ENCODE data around the gene ADAM17.

Gene ADAM17

DNA sequence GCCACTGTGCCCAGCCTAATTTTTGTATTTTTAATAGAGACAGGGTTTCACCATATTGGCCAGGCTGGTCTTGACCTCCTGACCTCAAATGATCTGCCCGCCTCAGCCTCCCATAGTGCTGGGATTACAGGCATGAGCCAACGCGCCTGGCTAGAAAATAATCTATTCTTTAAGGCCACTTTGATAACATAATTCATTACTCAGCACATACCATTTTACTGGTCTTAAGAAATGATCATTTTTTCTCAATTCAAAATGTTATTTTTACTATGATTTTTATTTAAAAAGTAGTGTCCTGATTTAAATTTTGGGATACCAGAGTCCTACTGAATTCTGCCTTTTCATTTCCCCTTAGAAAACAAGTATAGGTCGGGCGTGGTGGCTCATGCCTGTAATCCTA, 27.0 kb upstream of the ADAM17 start:
- no peak overlapping the region for H3K4me3 ChIP-seq (ENCODE audit: low read depth, low read length)
- no peak for TF ChIP-seq CTCF (conservative IDR thresholded peaks at IDR 0.05; ENCODE audit: low read depth, low read length)
- no peak for DNase-seq (ENCODE audit: low read depth)

- DNase-seq (ENCODE audit: low read depth): no peak
- H3K4me3 ChIP-seq (ENCODE audit: low read depth, low read length): no peak overlapping the region
- TF ChIP-seq CTCF (conservative IDR thresholded peaks at IDR 0.05; ENCODE audit: low read depth, low read length): no peak
Measured at GRCh38 chr2:9578467-9579235, 23.0 kb upstream of the ADAM17 start.

DNA sequence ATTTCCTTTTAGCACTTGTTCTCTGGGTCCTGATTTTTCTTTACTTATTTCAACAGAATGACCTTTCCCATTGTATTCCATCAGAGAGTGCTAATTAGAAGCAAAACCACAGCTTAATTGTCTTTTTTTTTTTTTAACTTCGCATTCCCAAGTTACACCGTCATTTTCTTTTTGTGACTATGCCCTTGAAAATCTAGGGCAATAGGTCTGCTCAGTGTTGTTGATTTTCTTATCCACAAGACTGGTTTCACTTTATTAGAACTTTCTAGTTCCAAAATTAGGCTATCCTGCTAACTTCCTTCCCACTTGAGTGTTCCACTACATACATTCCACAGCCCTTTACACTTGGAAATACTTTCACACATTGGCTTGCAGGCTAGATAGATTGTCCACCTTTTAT, 18.7 kb upstream of the ADAM17 start:
- no peak overlapping the region for H3K4me3 ChIP-seq (ENCODE audit: low read depth, low read length)
- TF ChIP-seq CTCF (conservative IDR thresholded peaks at IDR 0.05; ENCODE audit: low read depth, low read length): no peak
- no peak for DNase-seq (ENCODE audit: low read depth)

DNA sequence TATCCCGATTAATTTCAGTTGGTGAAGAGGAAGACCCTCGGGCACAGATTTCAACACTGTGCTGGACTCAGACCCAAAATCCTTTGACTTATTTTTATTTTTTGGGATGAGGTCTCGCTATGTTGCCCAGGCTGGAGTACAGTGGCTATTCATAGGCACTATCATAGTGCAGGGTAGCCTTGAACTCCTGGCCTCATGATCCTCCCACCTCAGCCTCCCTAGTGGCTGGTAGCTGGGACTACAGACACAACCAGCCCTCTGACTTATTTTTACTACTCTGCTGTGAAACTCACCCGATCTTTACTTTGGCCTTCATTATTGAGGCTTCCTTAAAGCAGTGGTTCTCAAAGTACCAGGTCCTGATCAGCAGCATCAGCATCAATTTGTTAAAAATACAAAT, 18.2 kb upstream of the ADAM17 start:
- no peak for TF ChIP-seq CTCF (conservative IDR thresholded peaks at IDR 0.05; ENCODE audit: low read depth, low read length)
- no peak overlapping the region for H3K4me3 ChIP-seq (ENCODE audit: low read depth, low read length)
- DNase-seq (ENCODE audit: low read depth): no peak

GRCh38 chr2:9573013-9573720, 17.5 kb upstream of the ADAM17 start:
- TF ChIP-seq CTCF (conservative IDR thresholded peaks at IDR 0.05; ENCODE audit: low read depth, low read length): no peak
- no peak overlapping the region for H3K4me3 ChIP-seq (ENCODE audit: low read depth, low read length)
- peak; percentile 26 for DNase-seq (ENCODE audit: low read depth)

GRCh38 chr2:9570182-9571060, 14.8 kb upstream of the ADAM17 start:
- DNase-seq (ENCODE audit: low read depth): peak; percentile 70
- H3K4me3 ChIP-seq (ENCODE audit: low read depth, low read length): no peak overlapping the region
- TF ChIP-seq CTCF (conservative IDR thresholded peaks at IDR 0.05; ENCODE audit: low read depth, low read length): peak; percentile 58
